Measurements from ENCODE around the gene ACSF3. TPM values are rescaled to one million over a fixed set of nuclear protein-coding genes. Genes with fewer than 3 reads are reported as not detected.

ACSF3 gene
- total RNA-seq, 1 experiment from 2014 or later = 74.5 TPM

DNA sequence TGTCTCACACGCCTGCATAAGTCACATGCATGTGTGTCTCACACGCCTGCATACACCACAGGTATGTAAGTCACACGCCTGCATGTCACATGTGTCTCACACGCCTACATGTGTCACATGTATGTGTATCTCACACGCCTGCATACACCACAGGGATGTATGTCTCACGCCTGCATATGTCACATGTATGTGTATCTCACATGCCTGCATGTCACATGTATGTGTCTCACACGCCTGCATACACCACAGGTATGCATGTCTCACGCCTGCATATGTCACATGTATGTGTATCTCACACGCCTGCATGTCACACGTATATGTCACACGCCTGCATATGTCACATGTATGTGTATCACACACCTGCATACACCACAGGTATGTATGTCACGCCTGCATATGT, 64.1 kb downstream of the ACSF3 start:
- H3K79me2 ChIP-seq (ENCODE audit: insufficient read depth, low read length) = no peaks in the 10 kb centered on the region
- ChIA-PET RAD21 (ENCODE audit: low non-redundant PET in 1 of 2, low total read pairs in 2 of 2, uncharacterized antibody in 2 of 2, unreplicated experiment in 2 of 2) (no interaction called here), CTCF (no interaction called here), POLR2A (interaction anchor here (0.6 kb wide), 1 partner anchor 35 kb away, joined by 3 read pairs; no protein-coding TSS in a partner anchor)
- no peak overlapping the region for H3K4me3 ChIP-seq (replicated peaks in 1 of 2; ENCODE audit: low read depth in 1 of 2, low read length in 2 of 2)
- H3K9me3 ChIP-seq (ENCODE audit: control insufficient read depth in 1 of 2, insufficient read depth in 1 of 2, low read depth in 1 of 2, low read length in 2 of 2) = peaks cover 0 to 15% of the 10 kb centered on the region in 2 experiments; a peak in 1 of 4 replicates
- H3K36me3 ChIP-seq (ENCODE audit: control insufficient read depth in 1 of 2, insufficient read depth in 2 of 2, low read length in 2 of 2) = peaks cover 0 to 2% of the 10 kb centered on the region in 2 experiments; a peak in 1 of 4 replicates
- no TSS peak for BruUV-seq (replicated peaks)
- intact Hi-C loops (cut with micrococcal nuclease) = no loop called here
- no peak overlapping the region for H3K27ac ChIP-seq (ENCODE audit: low read depth, low read length)
- no peaks in the 10 kb centered on the region for H3K9me2 ChIP-seq (ENCODE audit: insufficient read depth)
- TF ChIP-seq JUND (IDR thresholded peaks at IDR 0.05) (no peak), EZH2phosphoT487 (IDR thresholded peaks at IDR 0.05; ENCODE audit: borderline replicate concordance) (no peak), YY1 (IDR thresholded peaks at IDR 0.05; ENCODE audit: extremely low read depth, insufficient replicate concordance, low read depth, low read length) (no peak), ELF1 (IDR thresholded peaks at IDR 0.05; ENCODE audit: borderline replicate concordance, low read depth) (no peak), SRF (IDR thresholded peaks at IDR 0.05; ENCODE audit: low read depth) (no peak), EGR1 (IDR thresholded peaks at IDR 0.05; ENCODE audit: low read depth) (no peak), CEBPB (IDR thresholded peaks at IDR 0.05; ENCODE audit: low read depth) (no peak), SIN3A (IDR thresholded peaks at IDR 0.05; ENCODE audit: low read depth) (no peak), ZNF274 (IDR thresholded peaks at IDR 0.05; ENCODE audit: low read depth, low read length) (no peak), CBX3 (IDR thresholded peaks at IDR 0.05; ENCODE audit: low read depth) (no peak), EZH2 (IDR thresholded peaks at IDR 0.05) (no peak), ZFX (IDR thresholded peaks at IDR 0.05) (no peak), POLR2A (IDR thresholded peaks at IDR 0.05; ENCODE audit: borderline replicate concordance, extremely low read depth, insufficient read depth, insufficient read length) (no peak)
- TF ChIP-seq, protein P1, sequence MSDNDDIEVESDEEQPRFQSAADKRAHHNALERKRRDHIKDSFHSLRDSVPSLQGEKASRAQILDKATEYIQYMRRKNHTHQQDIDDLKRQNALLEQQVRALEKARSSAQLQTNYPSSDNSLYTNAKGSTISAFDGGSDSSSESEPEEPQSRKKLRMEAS (IDR thresholded peaks at IDR 0.05) = no peak
- TF ChIP-seq, protein P2, sequence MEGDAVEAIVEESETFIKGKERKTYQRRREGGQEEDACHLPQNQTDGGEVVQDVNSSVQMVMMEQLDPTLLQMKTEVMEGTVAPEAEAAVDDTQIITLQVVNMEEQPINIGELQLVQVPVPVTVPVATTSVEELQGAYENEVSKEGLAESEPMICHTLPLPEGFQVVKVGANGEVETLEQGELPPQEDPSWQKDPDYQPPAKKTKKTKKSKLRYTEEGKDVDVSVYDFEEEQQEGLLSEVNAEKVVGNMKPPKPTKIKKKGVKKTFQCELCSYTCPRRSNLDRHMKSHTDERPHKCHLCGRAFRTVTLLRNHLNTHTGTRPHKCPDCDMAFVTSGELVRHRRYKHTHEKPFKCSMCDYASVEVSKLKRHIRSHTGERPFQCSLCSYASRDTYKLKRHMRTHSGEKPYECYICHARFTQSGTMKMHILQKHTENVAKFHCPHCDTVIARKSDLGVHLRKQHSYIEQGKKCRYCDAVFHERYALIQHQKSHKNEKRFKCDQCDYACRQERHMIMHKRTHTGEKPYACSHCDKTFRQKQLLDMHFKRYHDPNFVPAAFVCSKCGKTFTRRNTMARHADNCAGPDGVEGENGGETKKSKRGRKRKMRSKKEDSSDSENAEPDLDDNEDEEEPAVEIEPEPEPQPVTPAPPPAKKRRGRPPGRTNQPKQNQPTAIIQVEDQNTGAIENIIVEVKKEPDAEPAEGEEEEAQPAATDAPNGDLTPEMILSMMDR (IDR thresholded peaks at IDR 0.05 in 2 of 3, conservative IDR thresholded peaks at IDR 0.05 in 1 of 3; ENCODE audit: borderline replicate concordance in 1 of 3, insufficient read depth in 1 of 3, low read depth in 2 of 3, low read length in 2 of 3) = no peak
- TF ChIP-seq, protein P3, sequence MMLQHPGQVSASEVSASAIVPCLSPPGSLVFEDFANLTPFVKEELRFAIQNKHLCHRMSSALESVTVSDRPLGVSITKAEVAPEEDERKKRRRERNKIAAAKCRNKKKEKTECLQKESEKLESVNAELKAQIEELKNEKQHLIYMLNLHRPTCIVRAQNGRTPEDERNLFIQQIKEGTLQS (IDR thresholded peaks at IDR 0.05) = no peak
- no peak for ATAC-seq
- peaks cover 0 to 15% of the 10 kb centered on the region in 2 experiments; a peak in 2 of 4 replicates for H3K4me1 ChIP-seq (ENCODE audit: control insufficient read depth in 1 of 2, insufficient read depth in 2 of 2, low read length in 2 of 2)
- H3K4me2 ChIP-seq (ENCODE audit: low read length) = no peak overlapping the region
- DNase-seq (ENCODE audit: low read depth, low spot score) = no peak
- H2AFZ ChIP-seq (ENCODE audit: low read depth, low read length, poor library complexity, severe bottlenecking) = no peak overlapping the region
- no peak overlapping the region for H3K9ac ChIP-seq (ENCODE audit: low read length)
- H4K20me1 ChIP-seq (ENCODE audit: insufficient read depth) = no peaks in the 10 kb centered on the region
- H3K27me3 ChIP-seq (ENCODE audit: insufficient read depth, low read length) = no peaks in the 10 kb centered on the region
